Skeletal muscle cell (primary cell): ENCODE measurements around the gene BPIFB2.

Source experiments
- DNase-seq: peaks from one replicate; pipeline ENCODE4 v3.0.0-alpha.2; 2010; ENCODE audit warnings: low read depth
- H3K4me3 ChIP-seq: 2 replicates; pipeline ENCODE4 v1.5.1; 2011; ENCODE audit warnings: low read depth, mild to moderate bottlenecking, control low read depth, low read length, moderate library complexity

The BPIFB2 gene

GRCh38 chr20:33054791-33055190 lies 47.3 kb downstream of the BPIFB2 start:
- H3K4me3 ChIP-seq: no peak overlapping the region
- DNase-seq: no peak

- no peak overlapping the region for H3K4me3 ChIP-seq
- no peak for DNase-seq
Measured at GRCh38 chr20:33059136-33059535, 51.6 kb downstream of the BPIFB2 start.

- H3K4me3 ChIP-seq: no peak overlapping the region
- no peak for DNase-seq
Measured at GRCh38 chr20:33059741-33060390, 52.4 kb downstream of the BPIFB2 start.

GRCh38 chr20:33061658-33062028 lies 54.1 kb downstream of the BPIFB2 start:
- no peak overlapping the region for H3K4me3 ChIP-seq
- DNase-seq: no peak

- no peak for DNase-seq
- H3K4me3 ChIP-seq: no peak overlapping the region
Measured at GRCh38 chr20:33062105-33062824, 54.8 kb downstream of the BPIFB2 start.

GRCh38 chr20:33062825-33063149 lies 55.3 kb downstream of the BPIFB2 start:
- H3K4me3 ChIP-seq: no peak overlapping the region
- DNase-seq: no peak

GRCh38 chr20:33063271-33063670 lies 55.8 kb downstream of the BPIFB2 start:
- H3K4me3 ChIP-seq: no peak overlapping the region
- no peak for DNase-seq

GRCh38 chr20:33064572-33065287 lies 57.2 kb downstream of the BPIFB2 start:
- DNase-seq: no peak
- no peak overlapping the region for H3K4me3 ChIP-seq

GRCh38 chr20:33065785-33066184 lies 58.3 kb downstream of the BPIFB2 start:
- no peak overlapping the region for H3K4me3 ChIP-seq

GRCh38 chr20:33067806-33068205 lies 60.3 kb downstream of the BPIFB2 start:
- DNase-seq: no peak
- H3K4me3 ChIP-seq: no peak overlapping the region

More at GRCh38 chr20:33065785-33066184, 58.3 kb downstream of the BPIFB2 start:
- no peak for DNase-seq

- H3K4me3 ChIP-seq: no peak overlapping the region
- no peak for DNase-seq
Measured at GRCh38 chr20:33068251-33068939, 60.9 kb downstream of the BPIFB2 start.

GRCh38 chr20:33069673-33070072 lies 62.2 kb downstream of the BPIFB2 start:
- no peak for DNase-seq
- no peak overlapping the region for H3K4me3 ChIP-seq

GRCh38 chr20:33070111-33071053 lies 62.9 kb downstream of the BPIFB2 start:
- H3K4me3 ChIP-seq: no peak overlapping the region
- DNase-seq: no peak

GRCh38 chr20:33071198-33071597 lies 63.7 kb downstream of the BPIFB2 start:
- no peak overlapping the region for H3K4me3 ChIP-seq
- no peak for DNase-seq

GRCh38 chr20:33072362-33072761 lies 64.9 kb downstream of the BPIFB2 start:
- DNase-seq: no peak

GRCh38 chr20:33072813-33073212 lies 65.3 kb downstream of the BPIFB2 start:
- H3K4me3 ChIP-seq: no peak overlapping the region
- DNase-seq: no peak

More at GRCh38 chr20:33072362-33072761, 64.9 kb downstream of the BPIFB2 start:
- H3K4me3 ChIP-seq: no peak overlapping the region
